ENCODE results near the gene FXYD3.

GRCh38 chr19:35140207-35140961 lies 24.8 kb downstream of the FXYD3 start:
- TF ChIP-seq CTCF (IDR thresholded peaks at IDR 0.05; ENCODE audit: low read depth, low read length) = no peak
- TF ChIP-seq EZH2phosphoT487 (IDR thresholded peaks at IDR 0.05; ENCODE audit: low read depth) = no peak

All from OCI-LY3 (cell line).